ENCODE measurements around the gene SERPINA9.
"Not testable (repeated sequence)": the region's sequence is repeated elsewhere in the genome, so short reads cannot be mapped to it uniquely, and the experiment has no call there.

SERPINA9 gene

DNA sequence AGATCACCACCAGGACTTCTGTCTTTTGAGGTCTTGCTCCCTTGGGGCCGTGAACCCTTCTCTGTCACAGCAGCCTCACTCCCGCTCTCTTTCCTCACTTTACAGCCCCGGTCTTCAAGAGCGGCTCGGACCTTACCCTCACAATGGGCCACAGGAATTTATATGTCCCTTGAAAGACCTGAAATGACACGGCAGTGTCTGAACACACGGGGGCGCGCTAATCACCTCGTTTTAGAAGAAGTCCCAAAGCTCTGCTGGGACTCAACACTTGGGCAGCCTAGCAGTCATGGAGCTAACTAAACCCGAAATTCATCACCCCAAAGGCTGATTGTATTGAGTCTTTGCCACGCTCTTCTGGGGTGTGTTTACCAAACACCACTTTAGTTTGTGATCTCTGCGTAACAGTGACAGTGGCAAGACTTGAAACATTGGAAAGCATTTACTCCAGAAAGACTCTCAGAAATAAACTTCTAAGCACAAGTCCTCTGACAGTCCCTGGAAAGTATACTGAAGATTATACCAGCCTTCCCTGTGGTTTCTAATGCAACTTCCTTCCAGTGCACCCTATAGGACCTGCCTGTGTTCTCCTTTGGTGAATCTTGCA is 52.4 kb downstream of the SERPINA9 start:
- peak in 2 of 5 experiments; percentile 35 to 46 for DNase-seq

DNA sequence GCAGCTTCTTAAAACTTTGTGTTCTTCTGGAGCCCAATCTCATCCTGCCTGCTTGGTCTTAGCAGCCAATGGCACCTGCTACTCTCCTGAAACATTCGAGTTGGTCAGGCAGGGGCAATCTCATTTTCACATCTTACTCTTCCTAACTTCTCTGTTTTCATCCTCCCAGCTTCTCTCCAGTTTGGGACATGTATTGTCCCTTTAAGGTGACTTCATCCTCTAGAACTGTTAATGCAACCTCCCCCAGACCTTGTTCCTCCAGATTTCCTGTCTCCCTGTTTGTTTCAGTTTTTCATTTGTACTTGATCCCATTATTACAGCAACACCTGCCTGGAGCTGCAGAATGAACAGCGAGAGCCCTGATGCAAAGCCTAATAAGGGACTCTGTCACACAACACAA is 54.7 kb downstream of the SERPINA9 start:
- no peak for DNase-seq

DNA sequence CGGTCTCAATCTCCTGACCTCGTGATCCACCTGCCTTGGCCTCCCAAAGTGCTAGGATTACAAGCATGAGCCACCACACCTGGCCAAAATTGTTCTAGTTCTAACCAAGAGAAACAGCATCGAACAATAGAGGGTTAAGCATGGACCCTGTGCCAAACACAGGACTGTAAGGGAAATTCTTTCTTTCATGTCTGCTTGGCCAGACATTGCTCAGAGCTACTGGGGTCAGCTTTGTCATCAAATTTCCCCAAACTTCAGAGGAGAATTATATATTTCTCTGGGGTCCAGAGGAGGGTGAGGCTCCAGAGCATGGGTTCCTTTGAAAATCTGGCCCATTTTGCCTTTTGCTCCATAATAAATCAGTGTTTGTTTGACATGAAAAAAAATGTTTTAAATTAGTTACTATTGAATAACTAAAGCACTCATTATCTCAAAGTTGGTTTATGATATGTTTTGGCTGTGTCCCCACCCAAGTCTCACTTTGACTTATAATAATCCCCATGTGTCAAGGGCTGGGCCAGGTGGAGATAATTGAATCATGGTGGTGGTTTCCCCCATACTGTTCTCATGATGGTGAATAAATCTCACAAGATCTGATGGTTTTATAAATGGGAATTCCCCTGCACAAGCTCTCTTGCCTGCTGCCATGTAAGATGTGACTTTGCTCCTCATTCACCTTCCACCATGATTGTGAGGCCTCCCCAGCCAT is 58.3 kb downstream of the SERPINA9 start:
- DNase-seq, result not testable (repeated sequence)

Data from T-helper 2 cell (primary cell).